Epithelial cell of proximal tubule (primary cell): Measurements from ENCODE around the gene FGFR2. TPM values are rescaled to one million over a fixed set of nuclear protein-coding genes. Genes with fewer than 3 reads are reported as not detected.
A peak's percentile ranks its signal among the peaks of the same experiment; 100 is the strongest.

Experiments used
- DNase-seq: peaks from one replicate; pipeline ENCODE4 v3.0.0-alpha.2; 2011; ENCODE audit warnings: low read depth
- H3K4me3 ChIP-seq: 2 replicates; pipeline ENCODE4 v1.5.1; 2011; ENCODE audit warnings: low read depth, mild to moderate bottlenecking, low read length
- total RNA-seq: library from RNA; depleted of rRNA; stranded (reverse); fragments of >200 nt; gene quantifications from 2 replicates; pipeline ENCODE4 v1.2.3, GENCODE V29; 2015
- TF ChIP-seq, protein P1 (sequence below): conservative IDR thresholded peaks from 2 replicates; pipeline ENCODE4 v1.5.1; 2012; ENCODE audit warnings: low read depth, mild to moderate bottlenecking, low read length

The FGFR2 gene
- total RNA-seq, 1 donor from 2014 or later = 1.6 TPM

DNA sequence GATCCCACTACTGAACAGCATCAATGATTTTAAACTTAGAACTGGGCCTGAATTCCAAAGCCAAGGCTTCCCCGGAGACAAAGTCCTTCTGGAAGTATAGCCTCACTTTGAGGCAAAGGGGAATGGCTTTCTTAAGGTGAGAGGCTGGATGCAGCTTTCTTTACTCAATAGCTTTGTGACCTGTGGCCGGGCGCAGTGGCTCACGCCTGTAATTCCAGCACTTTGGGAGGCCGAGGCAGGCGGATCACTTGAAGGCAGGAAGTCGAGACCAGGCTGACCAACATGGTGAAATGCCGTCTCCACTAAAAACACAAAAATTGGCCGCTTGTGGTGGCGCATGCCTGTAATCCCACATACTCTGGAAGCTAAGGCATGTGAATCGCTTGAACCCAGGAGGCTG, 3.2 kb upstream of the FGFR2 start:
- no peak overlapping the region for H3K4me3 ChIP-seq
- TF ChIP-seq, protein P1, sequence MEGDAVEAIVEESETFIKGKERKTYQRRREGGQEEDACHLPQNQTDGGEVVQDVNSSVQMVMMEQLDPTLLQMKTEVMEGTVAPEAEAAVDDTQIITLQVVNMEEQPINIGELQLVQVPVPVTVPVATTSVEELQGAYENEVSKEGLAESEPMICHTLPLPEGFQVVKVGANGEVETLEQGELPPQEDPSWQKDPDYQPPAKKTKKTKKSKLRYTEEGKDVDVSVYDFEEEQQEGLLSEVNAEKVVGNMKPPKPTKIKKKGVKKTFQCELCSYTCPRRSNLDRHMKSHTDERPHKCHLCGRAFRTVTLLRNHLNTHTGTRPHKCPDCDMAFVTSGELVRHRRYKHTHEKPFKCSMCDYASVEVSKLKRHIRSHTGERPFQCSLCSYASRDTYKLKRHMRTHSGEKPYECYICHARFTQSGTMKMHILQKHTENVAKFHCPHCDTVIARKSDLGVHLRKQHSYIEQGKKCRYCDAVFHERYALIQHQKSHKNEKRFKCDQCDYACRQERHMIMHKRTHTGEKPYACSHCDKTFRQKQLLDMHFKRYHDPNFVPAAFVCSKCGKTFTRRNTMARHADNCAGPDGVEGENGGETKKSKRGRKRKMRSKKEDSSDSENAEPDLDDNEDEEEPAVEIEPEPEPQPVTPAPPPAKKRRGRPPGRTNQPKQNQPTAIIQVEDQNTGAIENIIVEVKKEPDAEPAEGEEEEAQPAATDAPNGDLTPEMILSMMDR = no peak
- DNase-seq = no peak

DNA sequence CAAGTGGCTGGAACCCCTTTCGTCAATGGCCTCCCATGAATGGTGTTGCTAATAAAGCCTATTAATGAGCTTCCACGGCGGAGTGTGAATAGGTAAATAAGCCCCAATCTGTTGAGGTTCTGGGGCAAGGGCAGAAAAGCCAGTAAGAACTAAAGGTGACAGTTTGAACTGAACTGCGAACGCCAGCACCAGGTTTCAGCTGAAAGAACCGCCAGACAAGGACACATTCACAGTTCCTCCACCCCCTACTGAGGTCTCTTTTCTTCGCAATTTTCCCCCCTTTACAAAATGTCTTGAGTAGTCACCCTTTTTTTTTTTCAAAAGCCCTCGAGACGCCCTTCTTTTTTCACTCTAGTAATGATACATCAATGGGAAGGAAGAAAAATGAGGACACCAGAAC, 2.4 kb upstream of the FGFR2 start:
- TF ChIP-seq, protein P1 = no peak
- DNase-seq = no peak
- no peak overlapping the region for H3K4me3 ChIP-seq

DNA sequence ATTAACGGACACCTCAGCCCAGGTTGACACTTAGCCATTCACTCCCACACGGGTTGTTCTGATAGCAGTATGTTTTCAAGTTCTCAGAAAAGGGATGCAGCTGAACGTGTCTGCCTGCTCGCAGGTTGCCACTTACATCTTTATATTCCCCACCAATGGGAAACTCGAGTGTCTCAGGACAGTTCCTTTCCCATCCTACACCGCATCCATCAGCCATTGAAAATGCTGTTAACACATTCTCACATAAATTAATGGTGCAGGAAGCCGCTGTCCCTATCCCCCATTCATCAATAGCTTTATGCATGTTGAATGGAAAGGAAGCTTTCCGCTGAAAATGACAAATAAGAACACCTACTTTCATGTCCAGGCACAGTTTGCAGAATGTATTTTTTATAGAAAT, 1.7 kb upstream of the FGFR2 start:
- H3K4me3 ChIP-seq = no peak overlapping the region
- DNase-seq = no peak
- TF ChIP-seq, protein P1 = no peak

DNA sequence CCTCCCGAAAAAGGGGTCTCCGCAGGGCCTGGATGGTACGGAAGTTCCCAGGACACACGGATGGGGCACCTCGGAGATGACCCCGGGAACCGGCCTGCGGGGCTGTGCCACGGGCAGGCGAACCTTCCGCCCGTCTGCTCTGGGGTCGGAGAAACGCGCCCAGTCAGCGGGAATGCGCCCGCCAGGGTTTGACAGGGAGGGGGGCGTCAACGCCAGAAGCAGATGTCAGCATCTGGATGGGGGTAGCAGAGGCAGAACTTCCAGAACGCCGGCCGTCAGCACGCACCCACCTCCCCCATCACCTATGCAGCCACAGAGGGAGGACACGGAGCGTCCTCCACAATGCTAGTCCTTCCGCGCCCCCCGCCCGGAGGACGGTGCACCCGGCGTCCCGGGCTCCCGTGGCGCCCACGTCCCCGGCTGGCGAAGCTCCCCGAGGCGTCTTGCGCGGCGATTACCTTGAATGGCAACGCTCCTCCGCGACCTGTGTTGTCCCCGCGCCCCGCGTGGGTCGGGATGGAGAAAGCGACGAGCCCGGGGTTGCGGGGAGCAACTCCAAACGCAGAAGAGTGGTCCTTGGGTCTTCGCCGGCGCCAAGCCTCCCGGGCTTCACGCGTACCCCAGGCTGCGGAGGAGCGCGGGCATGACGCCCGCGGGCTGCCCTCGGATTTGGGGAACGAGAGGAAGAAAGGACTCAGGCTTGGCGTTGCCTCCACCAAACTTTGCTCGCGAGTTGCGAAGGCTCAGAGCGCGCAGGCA, 561 bp downstream of the FGFR2 start:
- TF ChIP-seq, protein P1 = no peak
- DNase-seq = no peak
- H3K4me3 ChIP-seq = peak overlapping the region; percentile 41

DNA sequence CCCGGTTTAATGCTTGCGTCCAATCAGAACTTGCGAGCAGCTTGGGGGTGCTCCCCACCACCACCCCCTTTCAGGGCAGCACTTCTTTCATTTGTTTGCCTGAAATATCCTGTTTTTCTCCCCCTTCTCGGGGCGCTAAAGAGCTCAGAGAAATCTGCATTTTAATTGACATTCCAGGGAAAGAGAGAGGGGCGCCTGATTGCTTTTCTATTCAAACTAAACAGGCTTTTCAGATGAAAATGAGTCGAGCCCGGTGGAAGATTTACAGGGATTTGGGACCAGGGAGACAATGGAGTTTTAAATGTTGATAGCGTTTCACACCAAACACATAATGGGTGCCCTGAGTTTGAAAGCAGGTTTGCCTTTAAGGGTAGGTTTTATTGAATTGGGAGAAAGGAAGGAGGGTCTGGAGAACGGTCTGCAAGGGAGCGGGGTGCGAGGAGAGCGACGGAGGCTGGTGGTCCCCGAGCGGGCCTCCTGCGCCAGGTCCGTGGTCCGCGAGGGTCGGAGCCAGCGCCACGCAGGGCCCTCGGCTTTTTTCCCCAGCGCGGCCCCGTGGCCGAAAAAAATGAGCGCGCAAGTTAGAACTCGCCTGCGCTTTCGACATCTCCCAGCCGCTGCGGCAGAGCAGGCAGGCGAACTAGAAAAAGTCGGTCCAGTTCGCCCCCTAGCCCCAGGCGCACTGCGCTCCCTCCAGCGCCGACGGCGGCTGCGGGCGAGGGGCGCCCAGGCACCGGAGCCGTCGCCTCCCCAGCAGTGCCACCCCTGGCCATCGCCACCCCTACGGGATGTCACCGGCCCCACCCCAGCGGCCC, 1.3 kb downstream of the FGFR2 start:
- TF ChIP-seq, protein P1 = peak; percentile 34
- H3K4me3 ChIP-seq = peak overlapping the region; percentile 41
- no peak for DNase-seq

DNA sequence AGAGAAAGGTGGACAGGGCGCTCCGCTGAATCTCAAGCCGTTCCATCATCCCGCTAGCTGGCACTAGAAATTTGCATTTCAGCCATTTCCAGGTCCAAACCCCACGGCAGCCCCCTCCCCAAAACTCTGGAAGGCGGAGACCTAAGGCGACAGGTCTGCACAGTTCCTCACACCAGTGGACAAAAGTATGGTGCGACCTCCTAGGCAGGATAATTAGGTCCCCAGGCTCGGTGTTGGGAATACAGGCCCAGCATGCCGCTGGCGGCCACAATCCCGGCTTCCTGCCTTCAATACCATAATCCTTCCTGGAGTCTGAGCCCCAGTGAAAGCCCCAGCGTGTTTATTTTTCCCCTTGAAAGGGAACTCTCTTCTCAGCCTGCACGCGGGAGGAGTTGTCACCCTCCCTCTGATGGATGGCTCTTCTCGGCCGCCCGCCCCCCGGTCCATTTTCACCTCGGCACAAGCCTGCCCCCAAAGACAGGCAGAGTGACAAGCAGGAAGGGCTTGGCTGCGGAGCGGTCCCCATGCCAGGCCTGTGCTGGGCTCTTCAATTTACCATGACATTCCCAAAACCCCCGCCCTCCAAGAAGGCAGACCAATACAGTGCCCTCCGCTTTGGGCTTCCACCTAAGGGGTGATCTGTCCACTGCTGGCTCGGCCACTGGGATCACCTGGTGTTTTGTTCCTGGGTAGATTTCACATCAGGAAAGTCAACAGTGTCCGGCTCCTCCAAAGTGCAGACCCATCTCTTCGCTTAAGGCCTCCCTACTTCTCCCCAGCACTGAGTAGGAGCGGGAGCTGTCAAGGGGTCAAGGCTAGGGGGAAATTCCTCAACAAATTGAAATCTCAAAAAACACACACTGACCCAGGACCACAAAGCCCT, 2.2 kb downstream of the FGFR2 start:
- TF ChIP-seq, protein P1 = no peak
- peak overlapping the region; percentile 41 for H3K4me3 ChIP-seq
- DNase-seq = no peak
